ENCODE results near the gene RNF145. TPM values are rescaled to one million over a fixed set of nuclear protein-coding genes. Genes with fewer than 3 reads are reported as not detected.

Gene RNF145
- polyA plus RNA-seq, 3 donors, result 9.1 to 23.6 (median 11.5) TPM

- intact Hi-C loops (cut with micrococcal nuclease), result no loop called here
- Histone ChIP-seq H3K79me2 (ENCODE audit: insufficient read depth, low read length) (no peaks in the 10 kb centered on the region), H3K9me3 (replicated peaks in 1 of 2; ENCODE audit: control insufficient read depth in 1 of 2, insufficient read depth in 1 of 2, low read length in 2 of 2) (no peaks in the 10 kb centered on the region), H3K36me3 (replicated peaks in 1 of 2; ENCODE audit: control insufficient read depth in 1 of 2, insufficient read depth in 2 of 2, low read length in 2 of 2) (peaks cover 61 to 88% of the 10 kb centered on the region in 2 donors), H4K20me1 (ENCODE audit: insufficient read depth, low read length) (peaks cover 10% of the 10 kb centered on the region), H3K4me3 (replicated peaks in 1 of 3; ENCODE audit: low read depth in 2 of 3, low read length in 3 of 3) (no peak overlapping the region), H2AFZ (ENCODE audit: insufficient read depth, low read depth, low read length, poor library complexity, severe bottlenecking) (no peak overlapping the region), H3K9ac (ENCODE audit: insufficient read depth, low read length, poor library complexity, severe bottlenecking) (no peak overlapping the region), H3K27me3 (ENCODE audit: control insufficient read depth in 2 of 2, insufficient read depth in 2 of 2, low read length in 2 of 2) (no peaks in the 10 kb centered on the region), H3K4me2 (replicated peaks; ENCODE audit: extremely low read depth, low read length, poor library complexity, severe bottlenecking) (no peak overlapping the region), H3K4me1 (ENCODE audit: control insufficient read depth in 1 of 2, insufficient read depth in 2 of 2, low read length in 2 of 2) (no peaks in the 10 kb centered on the region), H3K27ac (ENCODE audit: low read depth in 1 of 2, low read length in 2 of 2) (no peak overlapping the region)
- Mint-ChIP-seq H3K27ac (peak overlapping the region in 2 of 7 donors; percentile 5 to 58), H3K4me1 (no peaks in the 10 kb centered on the region), H3K27me3 (ENCODE audit: low read depth in 3 of 3) (no peaks in the 10 kb centered on the region), H3K4me3 (no peak overlapping the region), H3K36me3 (peaks cover 68 to 71% of the 10 kb centered on the region in 2 donors), H3K9me3 (no peaks in the 10 kb centered on the region)
- DNase-seq, result no peak
- no peak for TF ChIP-seq CTCF (IDR thresholded peaks at IDR 0.05)
- 100% methylated on average over 1 of the region's 1 CpG for WGBS (ENCODE audit: insufficient coverage)
These were observed 46.2 kb downstream of the RNF145 start for GRCh38 chr5:159163027-159163700.

DNA sequence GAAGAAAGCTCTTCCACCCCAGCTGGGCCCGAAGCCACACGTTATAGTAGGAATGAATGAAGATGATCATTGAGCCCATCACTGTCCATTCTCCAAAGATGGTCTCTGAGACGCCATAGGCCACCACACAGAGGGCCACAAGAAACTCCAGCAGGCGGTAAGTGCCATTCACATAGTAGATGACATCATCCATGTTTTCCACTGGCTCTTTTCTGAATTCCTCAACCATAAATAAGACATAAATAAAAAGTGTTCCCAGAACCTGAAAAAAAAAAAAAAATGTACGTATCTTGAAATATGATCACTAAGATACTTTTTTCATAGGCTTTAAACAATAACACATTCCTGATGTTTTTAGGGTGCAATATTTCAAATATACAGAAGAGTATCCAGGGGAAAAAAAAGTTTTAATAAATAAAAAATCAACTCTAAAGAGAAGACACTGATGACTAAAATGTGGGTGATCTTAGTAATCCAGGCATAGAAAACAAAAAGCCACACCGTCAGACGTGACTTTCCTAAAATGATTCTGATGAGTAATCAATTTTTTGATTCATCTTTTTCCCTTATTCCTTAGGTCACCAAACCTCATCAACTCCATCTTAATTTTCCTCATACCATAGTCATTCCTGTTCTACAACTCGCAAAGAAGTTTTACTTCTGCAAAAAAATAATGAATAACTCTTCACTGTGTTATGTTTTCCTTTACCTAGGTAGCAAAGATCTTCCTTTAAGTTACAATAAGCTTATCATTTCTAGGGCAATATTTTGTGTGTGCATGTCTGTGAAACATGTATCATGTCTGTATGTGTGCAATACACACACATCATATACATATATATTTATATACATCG, 47.8 kb downstream of the RNF145 start:
- peaks cover 56 to 89% of the 10 kb centered on the region in 2 donors for H3K36me3 ChIP-seq (replicated peaks in 1 of 2; ENCODE audit: control insufficient read depth in 1 of 2, insufficient read depth in 2 of 2, low read length in 2 of 2)
- 80% methylated on average over 1 of the region's 9 CpGs for WGBS (ENCODE audit: insufficient coverage)
- H3K9me3 Mint-ChIP-seq, result no peaks in the 10 kb centered on the region

More for the DNA sequence above, 47.8 kb downstream of the RNF145 start:
- no peak for TF ChIP-seq CTCF (IDR thresholded peaks at IDR 0.05)
- H3K9me3 ChIP-seq (replicated peaks in 1 of 2; ENCODE audit: control insufficient read depth in 1 of 2, insufficient read depth in 1 of 2, low read length in 2 of 2), result no peaks in the 10 kb centered on the region
- H3K79me2 ChIP-seq (ENCODE audit: insufficient read depth, low read length), result no peaks in the 10 kb centered on the region
- no peak overlapping the region for H2AFZ ChIP-seq (ENCODE audit: insufficient read depth, low read depth, low read length, poor library complexity, severe bottlenecking)
- H3K4me1 ChIP-seq (ENCODE audit: control insufficient read depth in 1 of 2, insufficient read depth in 2 of 2, low read length in 2 of 2), result no peaks in the 10 kb centered on the region
- Mint-ChIP-seq H3K4me1 (no peaks in the 10 kb centered on the region), H3K4me3 (no peak overlapping the region), H3K36me3 (peaks cover 60 to 68% of the 10 kb centered on the region in 2 donors), H3K27me3 (ENCODE audit: low read depth in 3 of 3) (no peaks in the 10 kb centered on the region), H3K27ac (no peak overlapping the region)
- no peak overlapping the region for H3K4me2 ChIP-seq (replicated peaks; ENCODE audit: extremely low read depth, low read length, poor library complexity, severe bottlenecking)
- H3K27ac ChIP-seq (ENCODE audit: low read depth in 1 of 2, low read length in 2 of 2), result no peak overlapping the region
- H3K27me3 ChIP-seq (ENCODE audit: control insufficient read depth in 2 of 2, insufficient read depth in 2 of 2, low read length in 2 of 2), result no peaks in the 10 kb centered on the region
- peaks cover 25% of the 10 kb centered on the region for H4K20me1 ChIP-seq (ENCODE audit: insufficient read depth, low read length)
- no peak overlapping the region for H3K4me3 ChIP-seq (replicated peaks in 1 of 3; ENCODE audit: low read depth in 2 of 3, low read length in 3 of 3)
- intact Hi-C loops (cut with micrococcal nuclease), result no loop called here
- no peak overlapping the region for H3K9ac ChIP-seq (ENCODE audit: insufficient read depth, low read length, poor library complexity, severe bottlenecking)
- no peak for DNase-seq
